Heart right ventricle (tissue), 16 donors: ENCODE results near the gene MAN2A2. TPM values are rescaled to one million over a fixed set of nuclear protein-coding genes. Genes with fewer than 3 reads are reported as not detected.

Experiments
- ATAC-seq, 8 donors: fragments of 200-7000 bp; cut with Tn5 transposase; one replicate each; pipeline ENCODE4 v1.9.1; 2020; ENCODE audit warnings: mild to moderate bottlenecking in 8 of 8, moderate library complexity in 8 of 8, moderate number of reproducible peaks in 1 of 8
- DNase-seq, 2 donors: peaks; one replicate each; pipeline ENCODE4 v3.0.0-alpha.2; 2020
- H3K27ac ChIP-seq, 10 donors: fragments of 200-600 bp; sonication (generic) in 2 of 10; one replicate each; pipeline versions ENCODE4 v1.5.0 to v1.8.0; 2020 to 2022; ENCODE audit warnings: mild to moderate bottlenecking in 3 of 10
- H3K27me3 ChIP-seq, 7 donors: fragments of 200-600 bp; one replicate each; pipeline ENCODE4 v1.8.0; 2021 to 2022; ENCODE audit warnings: mild to moderate bottlenecking in 2 of 7
- H3K36me3 ChIP-seq, 9 donors: fragments of 200-600 bp; sonication (generic) in 1 of 9; one replicate each; pipeline versions ENCODE4 v1.5.0 to v1.8.0; 2020 to 2022; ENCODE audit warnings: mild to moderate bottlenecking in 2 of 9
- H3K4me1 ChIP-seq, 9 donors: fragments of 200-600 bp; sonication (generic) in 1 of 9; one replicate each; pipeline versions ENCODE4 v1.5.0 to v1.8.0; 2020 to 2022; ENCODE audit warnings: mild to moderate bottlenecking in 4 of 9
- H3K4me3 ChIP-seq, 10 donors: fragments of 200-600 bp; sonication (generic) in 2 of 10; one replicate each; pipeline versions ENCODE4 v1.5.0 to v1.8.0; 2020 to 2022; ENCODE audit warnings: mild to moderate bottlenecking in 7 of 10, moderate library complexity in 2 of 10
- H3K9me3 ChIP-seq, 11 donors: fragments of 200-600 bp in 10 of 11; sonication (generic) in 2 of 11; one replicate each; pipeline versions ENCODE4 v1.5.0 to v1.8.0; 2013 to 2022; ENCODE audit warnings: mild to moderate bottlenecking in 2 of 11, control low read depth in 1 of 11, moderate library complexity in 1 of 11
- WGBS, 2 donors: extraction: QIAGEN DNeasy Blood & Tissue Kit; methylation state at CpG; one replicate each; pipeline ENCODE4 v1.1.7; 2013; ENCODE audit warnings: inconsistent platforms in 1 of 2; 5-methylcytosine and 5-hydroxymethylcytosine counted together
- intact Hi-C, 10 donors: fragments of 100-400 bp; cut with DNase I; formaldehyde crosslinking; loops; one replicate each; pipeline versions ENCODE4 v1.11.1 to v1.14.2; 2022
- polyA plus RNA-seq, 2 donors: library from polyadenylated mRNA; stranded (reverse); fragments of 200-250 nt; gene quantifications; one replicate each; pipeline ENCODE4 v1.2.3, GENCODE V29; 2013
- total RNA-seq, 10 donors: library from RNA; stranded (reverse); fragmentation: NEBNext Ultra II Directional in 3 of 10; extraction: Animal tissue kit (Norgen Biotek cat#: 25700) in 3 of 10; gene quantifications; one replicate each; pipeline versions ENCODE4 v1.2.1 to v1.2.4, GENCODE V29; 2021 to 2023
- TF ChIP-seq, protein P1 (sequence below), 9 donors: fragments of 200-600 bp; sonication (generic) in 2 of 9; IDR thresholded peaks; one replicate each; pipeline versions ENCODE4 v1.5.0 to v1.8.0; 2021 to 2022; ENCODE audit warnings: antibody characterized with exemption in 9 of 9, mild to moderate bottlenecking in 5 of 9, moderate library complexity in 1 of 9
- donor health status: Arrhythmogenic right ventricular cardiomyopathy.
- donor health status: ischemic (EF 13 %, LVEDD 7.1; RV severe dilation, severe dysfunction).
- donor health status: healthy with polysubstance abuse.
- donor health status: DM: no; HTN: yes; CAD: no.
- donor health status: DM: no; HTN: no; CAD: no.
- donor health status: ischemic (EF 25% LVEDD 6.9; RV normal size, moderate dysfunction).
- donor health status: ischemic (EF 25% LVEDD 5.7; RV mildly dilated, moderate dysfunction).
- donor health status: healthy.
- donor health status: DM: yes; HTN: yes; CAD: no.
- donor health status: Ischemic cardiomyopathy.
- donor health status: ischemic (EF 35%, LVEDD 5.7; RV mildly dilated, moderate dysfunction).
- donor health status: nonischemic (EF 11% LVEDD 7.7; RV severe dilation, severe dysfunction).
- donor health status: DM: yes; HTN: yes; CAD: no.
- donor health status: PGD.
- donor health status: ischemic (EF 29% LVEDD 5.4; RV normal size, mild dysfunction).
- donor health status: nonischemic (EF 23%, LVEDD 6.1; RV moderate dilation, normal function).

Gene MAN2A2
- total and polyA plus RNA-seq, 12 donors: 24.8 to 157 (median 95.6) TPM

DNA sequence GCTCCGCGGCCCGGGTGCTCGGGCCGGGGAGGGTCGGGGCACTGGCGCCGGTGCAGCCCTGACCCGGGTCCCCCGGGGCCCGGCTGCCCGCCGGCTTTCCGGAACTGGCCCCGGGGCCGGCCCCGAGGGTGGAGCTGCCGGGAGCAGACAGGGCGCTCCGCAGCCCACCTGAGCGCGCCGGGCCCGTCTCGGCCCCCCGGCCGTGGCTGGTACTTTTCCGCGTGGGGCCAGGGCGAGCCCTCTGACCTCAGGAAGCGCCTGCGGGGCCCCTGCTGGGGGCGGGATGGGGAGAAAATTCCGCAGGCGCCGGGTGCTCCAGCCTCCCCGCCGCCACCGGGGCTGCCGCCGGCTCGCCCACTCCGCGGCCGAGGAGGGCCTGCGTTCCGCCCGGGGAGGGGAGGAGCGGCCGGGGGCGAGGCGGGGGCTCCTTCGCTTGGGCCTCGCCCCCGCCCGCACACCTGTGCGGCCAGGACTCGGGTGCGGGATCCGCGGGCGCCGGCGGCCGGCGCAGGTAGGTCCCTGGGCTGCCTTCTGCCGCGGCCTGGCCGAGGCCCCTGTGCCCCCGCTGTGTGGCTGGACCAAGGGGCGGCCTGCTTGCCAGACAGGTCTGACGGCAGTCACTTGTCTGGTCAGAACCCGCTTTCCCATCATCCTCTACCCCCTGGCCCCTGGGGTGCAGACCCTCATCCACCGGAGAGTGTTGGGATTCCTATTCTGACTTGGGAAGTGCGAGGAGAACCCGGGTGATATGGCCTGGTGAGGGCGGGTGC is 31.2 kb upstream of the MAN2A2 start:
- Histone ChIP-seq H3K9me3 (no peaks in the 10 kb centered on the region), H3K4me3 (peak overlapping the region; percentile 65 to 95 (median 80)), H3K27ac (peak overlapping the region; percentile 90 to 100 (median 98)), H3K4me1 (peaks cover 20 to 61% (median 52%) of the 10 kb centered on the region in 9 donors), H3K27me3 (no peaks in the 10 kb centered on the region), H3K36me3 (peaks cover 0 to 22% (median 13%) of the 10 kb centered on the region in 9 donors)
- peak in 1 of 2 donors; percentile 48 for DNase-seq
- peak in 4 of 8 donors; percentile 9 to 22 (median 12) for ATAC-seq
- WGBS, 2 donors: 1% methylated on average over 63 to 77 of the region's 77 CpGs
- intact Hi-C loops: loop anchor here in 5 of 10 donors (2.0 to 5.0 kb wide), 3 partner anchors 13 to 155 kb away; partner anchors contain the start of genes BLM (in 4 of the 5) and FES (in 1 of the 5)
- TF ChIP-seq, protein P1, sequence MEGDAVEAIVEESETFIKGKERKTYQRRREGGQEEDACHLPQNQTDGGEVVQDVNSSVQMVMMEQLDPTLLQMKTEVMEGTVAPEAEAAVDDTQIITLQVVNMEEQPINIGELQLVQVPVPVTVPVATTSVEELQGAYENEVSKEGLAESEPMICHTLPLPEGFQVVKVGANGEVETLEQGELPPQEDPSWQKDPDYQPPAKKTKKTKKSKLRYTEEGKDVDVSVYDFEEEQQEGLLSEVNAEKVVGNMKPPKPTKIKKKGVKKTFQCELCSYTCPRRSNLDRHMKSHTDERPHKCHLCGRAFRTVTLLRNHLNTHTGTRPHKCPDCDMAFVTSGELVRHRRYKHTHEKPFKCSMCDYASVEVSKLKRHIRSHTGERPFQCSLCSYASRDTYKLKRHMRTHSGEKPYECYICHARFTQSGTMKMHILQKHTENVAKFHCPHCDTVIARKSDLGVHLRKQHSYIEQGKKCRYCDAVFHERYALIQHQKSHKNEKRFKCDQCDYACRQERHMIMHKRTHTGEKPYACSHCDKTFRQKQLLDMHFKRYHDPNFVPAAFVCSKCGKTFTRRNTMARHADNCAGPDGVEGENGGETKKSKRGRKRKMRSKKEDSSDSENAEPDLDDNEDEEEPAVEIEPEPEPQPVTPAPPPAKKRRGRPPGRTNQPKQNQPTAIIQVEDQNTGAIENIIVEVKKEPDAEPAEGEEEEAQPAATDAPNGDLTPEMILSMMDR (IDR thresholded peaks at IDR 0.05): no peak

DNA sequence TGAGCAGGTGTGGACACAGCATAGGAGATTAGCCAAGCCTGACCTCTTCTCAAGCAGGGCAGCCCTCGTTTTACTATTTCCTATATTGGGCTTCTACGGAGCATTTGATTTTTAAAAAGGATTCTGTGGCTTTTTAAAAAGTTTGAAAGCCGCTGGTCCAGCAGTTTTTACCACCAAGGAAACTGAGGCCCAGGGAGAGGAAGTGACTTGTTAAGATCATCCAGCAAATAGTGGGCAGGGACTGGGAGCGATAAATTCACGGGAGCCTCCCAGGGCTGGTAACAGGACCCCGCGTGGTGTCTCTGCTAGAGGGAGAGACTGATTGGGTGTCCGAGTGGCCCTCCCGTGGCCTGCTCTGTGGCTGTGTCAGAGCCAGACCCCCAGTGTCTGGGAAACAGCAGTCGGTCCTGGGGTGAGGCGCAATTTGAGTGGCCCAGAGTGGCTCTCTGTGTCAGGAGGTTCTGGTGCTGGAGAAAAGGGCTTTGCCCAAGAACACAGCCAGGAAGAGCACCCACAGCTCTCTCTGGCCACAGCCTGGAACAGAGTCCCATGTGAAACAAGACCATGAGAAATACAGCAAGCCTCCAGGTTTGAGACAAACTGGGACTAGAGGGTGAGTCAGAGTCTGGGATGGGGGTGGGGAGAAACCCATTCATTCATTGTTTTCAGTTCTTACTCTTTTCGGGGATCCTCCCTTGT is 30.5 kb upstream of the MAN2A2 start:
- H3K4me3 ChIP-seq: peak overlapping the region; percentile 65 to 95 (median 80)
- ATAC-seq: peak in 5 of 8 donors; percentile 6 to 16 (median 13)
- H3K36me3 ChIP-seq: peaks cover 0 to 29% (median 21%) of the 10 kb centered on the region in 9 donors
- no peak for DNase-seq
- intact Hi-C loops: loop anchor here in 3 of 10 donors (5.0 kb wide), 1 partner anchor 155 kb away; the partner anchor contains the start of gene BLM (in 3 of the 3)
- TF ChIP-seq, protein P1 (IDR thresholded peaks at IDR 0.05): no peak
- peaks cover 20 to 61% (median 52%) of the 10 kb centered on the region in 9 donors for H3K4me1 ChIP-seq
- H3K27me3 ChIP-seq: no peaks in the 10 kb centered on the region
- no peaks in the 10 kb centered on the region for H3K9me3 ChIP-seq
- 23 to 44% methylated on average over 12 of the region's 12 CpGs for WGBS, 2 donors
- H3K27ac ChIP-seq: peak overlapping the region; percentile 90 to 100 (median 98)

DNA sequence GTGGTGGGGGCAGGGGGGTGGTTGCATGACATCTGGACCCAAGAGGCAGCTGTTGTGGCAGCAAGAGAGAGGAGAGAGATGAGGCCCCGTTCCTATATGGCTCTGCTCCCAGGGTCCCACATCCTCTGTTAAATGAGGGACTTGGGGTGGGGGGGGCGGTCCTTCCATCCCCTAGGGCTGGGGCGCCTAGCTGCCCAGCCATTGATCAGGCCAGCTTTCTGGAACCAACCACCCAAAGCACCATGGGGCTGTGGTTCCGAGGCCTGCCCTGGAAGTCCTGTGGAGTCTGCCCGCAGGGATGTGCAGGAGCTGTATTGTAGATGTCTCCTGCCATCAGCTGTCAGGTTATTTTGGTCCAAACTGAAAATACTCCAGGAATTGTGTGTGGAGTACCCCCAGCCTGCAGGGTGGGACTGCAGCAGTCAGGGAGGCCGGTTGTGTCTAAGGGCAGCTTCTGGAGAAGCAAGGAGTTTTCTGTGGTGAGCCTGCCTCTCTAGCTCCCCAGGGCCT is 29.6 kb upstream of the MAN2A2 start:
- Histone ChIP-seq H3K36me3 (peaks cover 0 to 38% (median 30%) of the 10 kb centered on the region in 9 donors), H3K27ac (peak overlapping the region in 9 of 10 donors; percentile 1 to 100 (median 97)), H3K27me3 (no peaks in the 10 kb centered on the region), H3K4me3 (peak overlapping the region in 7 of 10 donors; percentile 65 to 92 (median 71)), H3K4me1 (peaks cover 20 to 55% (median 47%) of the 10 kb centered on the region in 9 donors), H3K9me3 (no peaks in the 10 kb centered on the region)
- WGBS, 2 donors: 61 to 73% methylated on average over 6 of the region's 6 CpGs
- TF ChIP-seq, protein P1 (IDR thresholded peaks at IDR 0.05): no peak
- ATAC-seq (no peak), DNase-seq (no peak)
- intact Hi-C loops: loop anchor here in 3 of 10 donors (5.0 kb wide), 1 partner anchor 156 kb away; the partner anchor contains the start of gene BLM (in 3 of the 3)
